NCI-H748 treated with DMSO at 0.1 percent for 48 hours (cell line): ENCODE results near the gene SHISA8.
"Not testable (repeated sequence)": the region's sequence is repeated elsewhere in the genome, so short reads cannot be mapped to it uniquely, and the experiment has no call there.

Experiments
- DNase-seq: peaks from one replicate; lab custom pipeline; 2025; lab: John Stamatoyannopoulos, UW

SHISA8 gene

GRCh38 chr22:41915035-41915785 lies at the start of gene SHISA8:
Gene SHISA8, minus strand, starts transcription at chr22:41915074. Its CDS starts 407 bp downstream, at chr22:41914667.
- DNase-seq: no peak

- DNase-seq: no peak
These were observed 49.2 kb upstream of the SHISA8 start for GRCh38 chr22:41964112-41964491.

DNA sequence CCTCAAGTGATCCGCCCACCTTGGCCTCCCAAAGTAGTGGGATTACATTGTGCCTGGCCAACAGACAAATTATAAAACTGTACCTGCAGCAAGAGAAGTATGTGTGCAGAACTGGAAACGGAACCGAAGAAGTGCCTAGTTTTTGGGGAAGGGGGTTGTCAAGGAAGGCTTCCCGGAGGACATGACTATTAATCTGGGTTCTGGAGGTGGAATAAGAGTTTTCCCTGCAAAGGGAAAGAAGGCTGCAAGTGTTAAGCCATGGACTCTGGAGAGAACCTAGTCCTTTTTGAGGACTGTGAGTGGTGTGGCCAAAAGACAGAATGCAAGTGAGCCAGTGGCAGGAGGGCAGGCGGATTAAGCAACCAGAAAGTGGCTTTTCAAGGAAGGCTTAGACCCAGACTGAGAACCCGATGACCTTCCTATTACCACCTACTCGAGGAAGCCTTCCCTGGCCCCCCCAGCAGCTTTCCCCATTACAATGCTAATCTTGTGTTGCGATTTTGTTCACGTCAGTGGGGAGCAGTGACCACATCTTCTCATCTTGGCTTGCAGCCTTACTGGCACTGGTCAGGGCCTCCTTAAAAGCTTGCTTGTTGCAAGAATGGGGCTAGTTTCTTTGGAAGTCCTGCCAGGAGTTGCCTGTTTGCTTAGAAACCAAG lies 48.7 kb upstream of the SHISA8 start:
- DNase-seq: no peak

DNA sequence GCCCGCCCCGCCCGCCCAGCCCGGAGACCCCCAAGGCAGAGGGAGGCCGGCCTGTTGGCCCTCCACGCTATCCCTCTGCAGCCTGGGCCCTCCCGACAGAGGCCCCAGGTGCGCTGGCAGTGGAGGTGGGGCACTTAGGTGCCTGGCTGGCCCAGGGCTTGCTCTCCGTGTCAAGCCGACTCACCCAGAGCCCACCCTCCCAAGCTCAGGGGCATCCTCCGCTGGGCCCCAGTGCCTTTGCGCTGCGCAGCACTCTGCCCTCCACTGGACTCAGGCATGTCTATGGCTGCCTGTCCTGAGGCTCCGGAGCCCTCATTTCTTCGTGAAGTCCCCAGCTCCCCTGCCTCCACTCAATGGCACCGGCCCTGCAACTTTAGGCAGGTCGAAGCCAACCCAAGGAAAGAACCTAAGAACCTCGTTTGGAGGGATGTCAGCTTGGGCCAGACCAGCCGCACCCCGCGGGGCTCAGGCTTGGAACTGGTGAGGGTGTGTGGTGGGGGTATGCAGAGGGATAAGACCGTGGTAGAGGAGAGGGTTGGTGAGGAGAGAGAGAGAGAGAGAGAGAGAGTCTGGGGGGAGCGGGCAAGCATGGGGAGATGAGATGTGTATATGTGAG lies 43.2 kb upstream of the SHISA8 start:
- DNase-seq: no peak

DNA sequence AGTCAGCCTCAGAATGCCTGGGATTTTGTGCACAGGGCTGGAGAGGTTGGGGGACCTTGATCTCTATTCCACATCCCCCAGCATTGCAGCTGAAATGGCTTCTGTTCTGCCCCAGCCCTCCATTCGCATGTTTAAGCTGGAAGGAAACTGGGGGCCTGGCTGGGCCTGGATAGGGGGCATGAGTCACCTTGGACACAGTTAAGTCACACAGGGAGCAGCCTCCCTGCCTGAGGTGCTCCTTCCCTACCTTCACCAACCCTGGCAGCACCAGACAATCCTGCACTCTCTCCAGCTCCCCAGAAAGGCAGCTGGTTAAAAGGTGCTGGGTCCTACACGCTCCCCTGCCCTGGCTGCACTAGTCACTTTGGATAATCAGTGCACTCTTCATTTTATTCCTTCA lies 37.8 kb upstream of the SHISA8 start:
- DNase-seq: no peak

DNA sequence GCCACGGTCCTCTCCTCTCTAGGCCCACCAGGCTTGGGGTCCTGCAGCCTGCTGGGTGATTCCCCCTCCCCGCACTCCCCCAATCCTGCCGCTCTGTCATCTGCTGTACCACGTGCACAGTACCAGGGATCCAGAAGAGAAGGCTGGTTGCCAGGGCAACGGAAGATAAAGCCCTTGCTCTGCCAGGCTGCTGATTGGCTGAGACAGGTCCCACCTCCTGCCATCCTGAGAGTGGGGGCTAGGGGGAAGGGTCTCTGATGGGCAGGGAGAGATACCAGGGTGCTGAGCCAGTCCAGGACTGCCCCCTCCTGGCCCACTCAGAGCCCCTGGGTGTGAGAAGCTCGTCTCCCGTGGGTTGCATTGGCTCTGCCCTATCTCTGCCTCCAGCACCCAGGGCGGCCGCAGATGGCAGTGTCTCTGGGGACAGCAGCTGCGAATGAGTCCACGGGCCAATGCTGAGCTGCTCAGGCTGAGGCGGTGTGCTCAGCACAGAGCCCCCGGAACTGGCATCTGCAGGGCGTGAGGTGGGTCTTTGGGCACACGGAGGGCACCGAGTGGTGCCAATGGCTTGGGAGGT lies 37.1 kb upstream of the SHISA8 start, which contains the start of gene SMIM45:
TSS of gene SMIM45 (plus strand) at position 253 of the 577 bp plus-strand sequence.
- no peak for DNase-seq

- DNase-seq: no peak
These were observed 34.6 kb upstream of the SHISA8 start for GRCh38 chr22:41949297-41949965.

DNA sequence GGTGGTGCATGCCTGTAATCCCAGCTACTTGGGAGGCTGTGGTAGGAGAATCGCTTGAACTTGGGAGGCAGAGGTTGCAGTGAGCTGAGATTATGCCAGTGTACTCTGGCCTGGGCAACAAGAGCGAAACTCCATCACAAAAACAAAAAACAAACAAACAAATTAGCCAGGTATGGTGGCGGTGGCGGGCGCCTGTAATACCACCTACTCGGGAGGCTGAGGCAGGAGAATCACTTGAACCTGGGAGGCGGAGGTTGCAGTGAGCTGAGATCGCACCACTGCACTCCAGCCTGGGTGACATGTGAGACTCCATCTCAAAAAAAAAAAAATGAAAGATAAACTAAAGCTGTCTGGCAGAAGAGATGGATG lies 34.0 kb upstream of the SHISA8 start:
- DNase-seq: not testable (repeated sequence)

DNA sequence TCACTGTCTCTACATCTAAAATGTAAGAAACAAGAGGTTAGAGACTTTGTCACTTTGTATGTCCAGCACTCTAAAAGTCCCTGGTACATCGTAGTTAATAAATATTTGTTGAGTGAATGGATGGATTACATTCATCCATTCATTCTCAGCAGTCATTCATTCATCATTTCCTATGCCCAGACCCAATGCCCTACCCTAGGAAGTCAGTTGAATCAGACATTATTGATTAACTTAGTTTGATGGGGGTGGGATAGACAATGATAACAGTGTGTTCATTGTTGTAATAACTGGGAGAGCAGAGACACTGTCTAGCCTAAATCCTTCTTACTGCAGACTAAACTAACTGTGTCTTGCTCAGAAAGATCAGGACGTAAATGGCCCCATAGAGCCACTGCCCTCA lies 33.3 kb upstream of the SHISA8 start:
- no peak for DNase-seq

DNA sequence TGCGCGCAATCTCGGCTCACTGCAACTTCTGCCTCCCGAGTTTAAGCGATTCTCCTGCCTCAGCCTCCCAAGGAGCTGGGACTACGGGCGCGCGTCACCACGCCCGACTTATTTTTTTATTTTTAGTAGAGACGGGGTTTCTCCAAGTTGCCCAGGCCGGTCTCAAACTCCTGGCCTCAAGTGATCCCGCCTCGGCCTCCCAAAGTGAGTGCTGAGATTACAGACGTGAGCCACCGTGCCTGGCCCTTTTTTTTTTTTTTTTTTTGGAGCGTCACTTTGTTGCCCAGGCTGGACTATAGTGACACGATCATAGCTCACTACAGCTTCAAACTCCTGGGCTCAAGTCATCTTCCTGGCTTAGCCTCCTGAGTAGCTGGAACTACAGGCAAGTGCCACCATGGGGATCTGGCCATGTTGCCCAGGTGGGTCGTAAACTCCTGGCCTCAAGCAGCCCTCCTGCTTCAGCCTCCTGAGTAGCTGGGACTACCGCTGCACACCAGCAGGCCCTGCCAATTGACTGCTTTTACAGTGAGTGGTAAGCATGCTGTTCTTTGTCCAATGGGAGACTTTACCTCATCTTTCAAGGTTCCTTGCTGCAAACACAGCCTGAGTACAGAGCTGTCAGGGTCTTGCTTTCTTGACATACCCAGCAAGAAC lies 32.7 kb upstream of the SHISA8 start:
- DNase-seq: no peak

- DNase-seq: peak; percentile 95
These were observed 32.0 kb upstream of the SHISA8 start, which contains the start of gene CENPM for GRCh38 chr22:41946629-41947423. Gene CENPM, minus strand, starts transcription at chr22:41947152. Its CDS starts 76 bp downstream, at chr22:41947076.

- DNase-seq: no peak
These were observed 28.9 kb upstream of the SHISA8 start for GRCh38 chr22:41943661-41944209.

DNA sequence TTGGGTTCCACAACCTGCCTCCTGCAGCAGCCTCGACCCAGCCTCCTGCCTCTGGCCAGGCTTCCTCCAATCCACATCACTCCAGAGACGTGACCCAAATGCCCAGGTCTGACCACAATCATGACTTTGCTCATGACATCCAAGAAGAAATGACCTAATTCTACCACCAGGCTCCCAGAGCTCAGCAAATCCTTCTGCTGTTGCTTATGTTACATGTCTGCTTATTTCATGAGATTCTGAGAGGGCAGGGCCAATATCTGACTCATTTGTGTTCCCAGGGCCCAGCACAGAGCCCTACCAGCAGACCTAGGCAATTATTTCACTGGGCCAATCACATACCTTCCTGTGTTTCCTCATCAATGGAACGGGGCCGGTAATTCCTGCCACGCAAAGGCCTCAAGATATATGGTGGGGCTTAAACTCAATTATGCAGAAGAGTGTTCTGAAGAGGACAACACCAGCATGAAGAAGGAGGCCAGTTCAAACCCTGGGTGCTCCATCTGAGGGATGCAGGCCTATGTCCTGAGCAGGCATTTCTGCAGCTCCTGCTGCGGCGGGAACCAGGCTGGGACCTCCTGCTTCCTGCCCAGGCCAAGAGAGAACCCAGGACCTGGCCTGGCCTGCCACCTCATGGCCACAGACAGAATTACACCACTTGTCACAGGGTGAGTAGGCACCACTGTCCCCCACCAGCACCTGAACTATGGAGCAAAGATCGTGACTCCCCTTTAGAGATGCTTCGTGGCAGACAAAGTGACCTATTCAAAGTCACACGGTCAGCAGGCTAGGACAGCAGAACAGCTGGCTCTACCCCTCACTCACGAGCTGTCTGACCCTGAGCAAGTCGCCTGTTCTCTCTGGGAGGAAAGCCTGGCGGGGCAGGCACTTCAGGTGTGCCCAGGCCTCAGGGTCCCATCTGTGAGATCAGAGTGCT lies 26.2 kb upstream of the SHISA8 start:
- peak; percentile 43 for DNase-seq

- no peak for DNase-seq
These were observed 25.3 kb upstream of the SHISA8 start for GRCh38 chr22:41939981-41940831.

- DNase-seq: no peak
These were observed 22.0 kb upstream of the SHISA8 start for GRCh38 chr22:41936894-41937169.

- no peak for DNase-seq
These were observed 20.6 kb upstream of the SHISA8 start for GRCh38 chr22:41935509-41935908.

- DNase-seq: no peak
These were observed 20.1 kb upstream of the SHISA8 start for GRCh38 chr22:41935015-41935351.

DNA sequence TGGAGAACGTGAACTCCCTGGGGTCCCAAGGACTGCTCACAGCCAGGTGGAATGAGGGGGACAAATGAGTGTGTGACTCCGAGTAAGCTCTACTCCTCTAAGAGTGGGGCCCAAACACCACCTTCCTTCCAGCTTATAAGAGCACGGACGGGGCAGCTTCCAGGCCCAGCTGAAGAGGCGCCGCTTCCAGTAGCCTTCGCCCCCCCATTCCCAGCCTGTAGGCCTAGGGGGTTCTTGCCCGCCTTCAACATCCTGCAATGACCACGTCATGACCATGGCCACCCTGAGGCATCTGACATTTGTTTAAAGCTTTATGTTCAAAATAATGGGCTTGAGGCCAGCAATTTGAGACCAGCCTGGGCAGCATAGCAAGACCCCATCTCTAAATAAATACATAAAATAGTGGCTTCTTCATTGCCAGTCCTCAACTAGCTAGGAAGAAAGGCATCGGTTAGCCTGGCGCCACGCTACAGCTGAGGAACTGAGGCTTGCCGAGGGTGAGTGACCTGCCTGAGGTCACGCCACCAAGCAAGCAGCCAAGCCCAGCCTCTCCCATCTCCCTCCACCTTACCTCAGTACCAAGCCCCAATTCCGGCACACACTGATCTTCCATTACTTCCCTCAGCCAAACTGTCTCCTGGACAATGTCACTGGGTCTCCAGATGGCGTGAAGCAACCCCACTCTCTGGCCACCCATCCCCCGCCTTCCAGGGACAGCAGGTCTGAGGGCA lies 19.6 kb upstream of the SHISA8 start:
- no peak for DNase-seq
